Body of pancreas (tissue), 4 donors: Measurements from ENCODE around the gene CCDC91.
"Not testable (repeated sequence)": the region's sequence is repeated elsewhere in the genome, so short reads cannot be mapped to it uniquely, and the experiment has no call there.

Experiments used
- POLR2A ChIP-seq, 3 donors: fragments of 450-650 bp; IDR thresholded peaks; one replicate each; pipeline ENCODE4 v1.6.1; 2016; ENCODE audit warnings: antibody characterized with exemption in 3 of 3, mild to moderate bottlenecking in 2 of 3
- TF ChIP-seq, protein P1 (sequence below), 7 experiments: fragments of 450-650 bp in 4 of 7; fragments of 200-600 bp in 3 of 7; sonication (generic) in 3 of 7; IDR thresholded peaks; one replicate each; pipeline ENCODE4 v1.5.1; 2016 to 2019; ENCODE audit warnings: antibody characterized with exemption in 7 of 7

DNA sequence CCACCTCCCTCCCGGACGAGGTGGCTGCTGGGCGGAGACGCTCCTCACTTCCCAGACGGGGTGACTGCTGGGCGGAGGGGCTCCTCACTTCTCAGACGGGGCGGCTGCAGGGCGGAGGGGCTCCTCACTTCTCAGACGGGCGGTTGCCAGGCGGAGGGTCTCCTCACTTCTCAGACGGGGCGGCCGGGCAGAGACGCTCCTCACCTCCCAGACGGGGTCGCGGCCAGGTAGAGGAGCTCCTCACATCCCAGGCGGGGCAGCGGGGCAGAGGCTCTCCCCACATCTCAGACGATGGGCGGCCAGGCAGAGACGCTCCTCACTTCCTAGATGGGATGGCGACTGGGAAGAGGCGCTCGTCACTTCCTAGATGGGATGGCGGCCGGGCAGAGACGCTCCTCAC, 10.9 kb downstream of the CCDC91 start:
- TF ChIP-seq POLR2A (IDR thresholded peaks at IDR 0.05) = not testable (repeated sequence)
- TF ChIP-seq, protein P1, sequence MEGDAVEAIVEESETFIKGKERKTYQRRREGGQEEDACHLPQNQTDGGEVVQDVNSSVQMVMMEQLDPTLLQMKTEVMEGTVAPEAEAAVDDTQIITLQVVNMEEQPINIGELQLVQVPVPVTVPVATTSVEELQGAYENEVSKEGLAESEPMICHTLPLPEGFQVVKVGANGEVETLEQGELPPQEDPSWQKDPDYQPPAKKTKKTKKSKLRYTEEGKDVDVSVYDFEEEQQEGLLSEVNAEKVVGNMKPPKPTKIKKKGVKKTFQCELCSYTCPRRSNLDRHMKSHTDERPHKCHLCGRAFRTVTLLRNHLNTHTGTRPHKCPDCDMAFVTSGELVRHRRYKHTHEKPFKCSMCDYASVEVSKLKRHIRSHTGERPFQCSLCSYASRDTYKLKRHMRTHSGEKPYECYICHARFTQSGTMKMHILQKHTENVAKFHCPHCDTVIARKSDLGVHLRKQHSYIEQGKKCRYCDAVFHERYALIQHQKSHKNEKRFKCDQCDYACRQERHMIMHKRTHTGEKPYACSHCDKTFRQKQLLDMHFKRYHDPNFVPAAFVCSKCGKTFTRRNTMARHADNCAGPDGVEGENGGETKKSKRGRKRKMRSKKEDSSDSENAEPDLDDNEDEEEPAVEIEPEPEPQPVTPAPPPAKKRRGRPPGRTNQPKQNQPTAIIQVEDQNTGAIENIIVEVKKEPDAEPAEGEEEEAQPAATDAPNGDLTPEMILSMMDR (IDR thresholded peaks at IDR 0.05) = not testable (repeated sequence)
